K562 (cell line): ENCODE measurements around the gene KLB. TPM values are rescaled to one million over a fixed set of nuclear protein-coding genes. Genes with fewer than 3 reads are reported as not detected.
A peak's percentile ranks its signal among the peaks of the same experiment; 100 is the strongest.

ENCODE experiments used
- CC2D1A ChIP-seq: fragments of 450-650 bp; IDR thresholded peaks from 2 replicates; pipeline ENCODE4 v1.6.1; 2017; ENCODE audit warnings: mild to moderate bottlenecking
- DDX20 ChIP-seq: fragments of 450-650 bp; IDR thresholded peaks from 2 replicates; pipeline ENCODE4 v1.6.1; 2016; ENCODE audit warnings: missing genetic modification characterization, low read depth, mild to moderate bottlenecking, missing compliant biosample characterization, moderate library complexity
- ERF ChIP-seq: fragments of 450-650 bp; formaldehyde crosslinking; IDR thresholded peaks from 2 replicates; pipeline ENCODE4 v1.4.0; 2020; ENCODE audit warnings: mild to moderate bottlenecking, mixed read lengths
- KDM1A ChIP-seq, 2 experiments: fragments of 450-650 bp; IDR thresholded peaks; 2 replicates each; pipeline ENCODE4 v1.6.1; 2016; ENCODE audit warnings: mild to moderate bottlenecking in 2 of 2
- MAFK ChIP-seq: IDR thresholded peaks from 2 replicates; pipeline ENCODE4 v1.6.1; 2011; ENCODE audit warnings: low read length, improper control_type of control experiment
- MEF2D ChIP-seq: conservative IDR thresholded peaks from 2 replicates; pipeline ENCODE4 v1.6.1; 2016; ENCODE audit warnings: low read depth, missing genetic modification characterization, missing compliant biosample characterization
- RBBP5 ChIP-seq: fragments of 200-600 bp; sonication (generic); IDR thresholded peaks from 2 replicates; pipeline ENCODE4 v1.6.1; 2012; ENCODE audit warnings: borderline replicate concordance, mild to moderate bottlenecking, low read length, control low read depth, inconsistent platforms; ENCODE audit not compliant: insufficient read depth, poor library complexity, severe bottlenecking
- RFX5 ChIP-seq: IDR thresholded peaks from 2 replicates; pipeline ENCODE4 v1.6.1; 2011; ENCODE audit warnings: low read depth, mild to moderate bottlenecking, improper control_type of control experiment, low read length
- SMAD1 ChIP-seq: fragments of 150-350 bp; IDR thresholded peaks from 2 replicates; pipeline ENCODE4 v1.6.1; 2014; ENCODE audit warnings: low read length, low read depth; ENCODE audit not compliant: partially characterized antibody
- TCFL5 ChIP-seq: fragments of 250-450 bp; sonication (Bioruptor Pico); conservative IDR thresholded peaks from 2 replicates; pipeline ENCODE4 v1.6.1; 2021; ENCODE audit warnings: mild to moderate bottlenecking, moderate library complexity, matching md5 sums
- polyA plus RNA-seq, 8 experiments: library from polyadenylated mRNA; depleted of rRNA in 4 of 8; stranded (reverse) in 5 of 8; unstranded in 3 of 8; fragments of >200 nt; fragmentation: Nextera tagmentation in 2 of 8; fragmentation: Illumina TruSeq in 1 of 8; extraction: Ambion mirVana in 2 of 8; extraction: Trizol in 1 of 8; gene quantifications; 2 replicates each; pipeline versions ENCODE4 v1.2.1 to v1.2.3, GENCODE V29; 2011 to 2014; ENCODE audit warnings: inconsistent platforms in 1 of 8, missing spikeins in 1 of 8
- total RNA-seq, 7 experiments: library from RNA; depleted of rRNA in 6 of 7; stranded (reverse); fragments of >200 nt in 6 of 7; fragmentation: Illumina TruSeq in 2 of 7; extraction: Trizol in 2 of 7; gene quantifications; 2 replicates each; pipeline versions ENCODE4 v1.2.1 to v1.2.3, GENCODE V29; 2011 to 2021; ENCODE audit warnings: low replicate concordance in 1 of 7
- TF ChIP-seq, protein P1 (sequence below): fragments of 200-800 bp; sonication (Bioruptor generic); IDR thresholded peaks from 2 replicates; pipeline ENCODE4 v1.6.1; 2017; ENCODE audit warnings: missing genetic modification characterization, missing compliant biosample characterization
- TF ChIP-seq, protein P2 (sequence below): fragments of 200-800 bp; sonication (Bioruptor generic); IDR thresholded peaks from 2 replicates; pipeline ENCODE4 v1.6.1; 2017; ENCODE audit warnings: missing genetic modification characterization, missing compliant biosample characterization
- TF ChIP-seq, protein P3 (sequence below): fragments of 250-450 bp; sonication (Bioruptor Pico); IDR thresholded peaks from 2 replicates; pipeline ENCODE4 v1.8.0; 2022; ENCODE audit warnings: moderate library complexity, mild to moderate bottlenecking, inconsistent platforms
- TF ChIP-seq, protein P4 (sequence below): sonication (generic); formaldehyde crosslinking; IDR thresholded peaks from 2 replicates; pipeline ENCODE4 v1.8.0; 2022; ENCODE audit warnings: missing genetic modification reagents, mild to moderate bottlenecking, moderate library complexity, borderline replicate concordance
- TF ChIP-seq, protein P5 (sequence below), 3 experiments: fragments of 200-800 bp in 1 of 3; fragments of 250-450 bp in 1 of 3; fragments of 450-650 bp in 1 of 3; sonication (Bioruptor Pico) in 1 of 3; sonication (Bioruptor generic) in 1 of 3; formaldehyde crosslinking in 1 of 3; IDR thresholded peaks; 2 replicates each; pipeline versions ENCODE4 v1.6.1 to v1.8.0; 2016 to 2022; ENCODE audit warnings: mild to moderate bottlenecking in 2 of 3, missing genetic modification characterization in 2 of 3, missing compliant biosample characterization in 1 of 3, moderate library complexity in 1 of 3
- TF ChIP-seq, protein P6 (sequence below), 2 experiments: fragments of 450-650 bp; conservative IDR thresholded peaks; 2 replicates each; pipeline ENCODE4 v1.6.1; 2017; ENCODE audit warnings: mild to moderate bottlenecking in 2 of 2, moderate library complexity in 2 of 2

Gene KLB
- total and polyA plus RNA-seq, 9 of the 15 experiments (the other 6 are each of a cell fraction or from before 2014, with no cell fraction given) = 0.04 to 0.13 TPM; not detected in 7

DNA sequence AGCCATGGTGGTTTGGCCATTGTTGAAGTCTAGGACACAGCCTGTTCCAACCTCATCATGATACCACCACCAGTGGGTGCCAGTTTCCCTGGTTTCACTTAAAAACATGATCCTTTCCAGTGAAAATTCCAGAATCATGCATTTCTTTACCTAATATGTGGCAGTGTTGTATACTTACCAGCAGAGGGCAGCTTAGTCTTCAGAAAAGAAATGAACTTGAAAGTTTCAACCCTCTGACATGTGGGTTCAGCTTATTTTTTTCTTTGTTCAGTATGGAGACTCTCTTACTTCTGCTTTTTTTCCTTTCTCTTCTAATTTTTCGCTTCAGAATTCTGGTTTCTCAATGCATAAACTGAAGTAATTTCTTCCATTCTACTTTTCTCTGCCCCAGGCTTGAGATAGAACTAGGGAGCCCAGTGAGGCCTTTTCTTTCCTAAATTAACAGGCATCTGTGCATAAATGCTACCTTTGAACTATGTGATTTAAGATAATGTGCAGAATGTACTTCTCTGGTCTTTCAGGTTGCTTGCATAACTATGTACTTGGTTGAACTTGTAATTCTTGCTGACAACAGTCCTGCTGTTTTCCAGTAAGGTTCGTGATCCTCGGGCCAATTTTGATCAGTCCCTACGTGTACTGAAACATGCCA lies 62.8 kb downstream of the KLB start (continued):
- TF ChIP-seq, protein P1, sequence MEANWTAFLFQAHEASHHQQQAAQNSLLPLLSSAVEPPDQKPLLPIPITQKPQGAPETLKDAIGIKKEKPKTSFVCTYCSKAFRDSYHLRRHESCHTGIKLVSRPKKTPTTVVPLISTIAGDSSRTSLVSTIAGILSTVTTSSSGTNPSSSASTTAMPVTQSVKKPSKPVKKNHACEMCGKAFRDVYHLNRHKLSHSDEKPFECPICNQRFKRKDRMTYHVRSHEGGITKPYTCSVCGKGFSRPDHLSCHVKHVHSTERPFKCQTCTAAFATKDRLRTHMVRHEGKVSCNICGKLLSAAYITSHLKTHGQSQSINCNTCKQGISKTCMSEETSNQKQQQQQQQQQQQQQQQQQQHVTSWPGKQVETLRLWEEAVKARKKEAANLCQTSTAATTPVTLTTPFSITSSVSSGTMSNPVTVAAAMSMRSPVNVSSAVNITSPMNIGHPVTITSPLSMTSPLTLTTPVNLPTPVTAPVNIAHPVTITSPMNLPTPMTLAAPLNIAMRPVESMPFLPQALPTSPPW (CRISPR knock-in tag) = peak; percentile 26; the same call in 1 of the 2 replicates
- TF ChIP-seq MAFK (peak; percentile 20; the same call in 1 of the 2 replicates), ERF (CRISPR knock-in tag) (no peak), SMAD1 (no peak), RBBP5 (no peak), MEF2D (no peak), CC2D1A (peak; percentile 57), RFX5 (no peak), TCFL5 (CRISPR knock-in tag) (no peak), DDX20 (no peak), KDM1A (IDR thresholded peaks at IDR 0.05) (no peak)
- TF ChIP-seq, protein P2, sequence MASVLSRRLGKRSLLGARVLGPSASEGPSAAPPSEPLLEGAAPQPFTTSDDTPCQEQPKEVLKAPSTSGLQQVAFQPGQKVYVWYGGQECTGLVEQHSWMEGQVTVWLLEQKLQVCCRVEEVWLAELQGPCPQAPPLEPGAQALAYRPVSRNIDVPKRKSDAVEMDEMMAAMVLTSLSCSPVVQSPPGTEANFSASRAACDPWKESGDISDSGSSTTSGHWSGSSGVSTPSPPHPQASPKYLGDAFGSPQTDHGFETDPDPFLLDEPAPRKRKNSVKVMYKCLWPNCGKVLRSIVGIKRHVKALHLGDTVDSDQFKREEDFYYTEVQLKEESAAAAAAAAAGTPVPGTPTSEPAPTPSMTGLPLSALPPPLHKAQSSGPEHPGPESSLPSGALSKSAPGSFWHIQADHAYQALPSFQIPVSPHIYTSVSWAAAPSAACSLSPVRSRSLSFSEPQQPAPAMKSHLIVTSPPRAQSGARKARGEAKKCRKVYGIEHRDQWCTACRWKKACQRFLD (CRISPR knock-in tag) = no peak
- TF ChIP-seq, protein P3, sequence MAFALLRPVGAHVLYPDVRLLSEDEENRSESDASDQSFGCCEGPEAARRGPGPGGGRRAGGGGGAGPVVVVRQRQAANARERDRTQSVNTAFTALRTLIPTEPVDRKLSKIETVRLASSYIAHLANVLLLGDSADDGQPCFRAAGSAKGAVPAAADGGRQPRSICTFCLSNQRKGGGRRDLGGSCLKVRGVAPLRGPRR (CRISPR knock-in tag) = 0 out of 2 replicates have a peak, but pooled peaks have one; percentile 21
- TF ChIP-seq, protein P4, sequence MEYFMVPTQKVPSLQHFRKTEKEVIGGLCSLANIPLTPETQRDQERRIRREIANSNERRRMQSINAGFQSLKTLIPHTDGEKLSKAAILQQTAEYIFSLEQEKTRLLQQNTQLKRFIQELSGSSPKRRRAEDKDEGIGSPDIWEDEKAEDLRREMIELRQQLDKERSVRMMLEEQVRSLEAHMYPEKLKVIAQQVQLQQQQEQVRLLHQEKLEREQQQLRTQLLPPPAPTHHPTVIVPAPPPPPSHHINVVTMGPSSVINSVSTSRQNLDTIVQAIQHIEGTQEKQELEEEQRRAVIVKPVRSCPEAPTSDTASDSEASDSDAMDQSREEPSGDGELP (CRISPR knock-in tag) = no peak
- TF ChIP-seq, protein P5, sequence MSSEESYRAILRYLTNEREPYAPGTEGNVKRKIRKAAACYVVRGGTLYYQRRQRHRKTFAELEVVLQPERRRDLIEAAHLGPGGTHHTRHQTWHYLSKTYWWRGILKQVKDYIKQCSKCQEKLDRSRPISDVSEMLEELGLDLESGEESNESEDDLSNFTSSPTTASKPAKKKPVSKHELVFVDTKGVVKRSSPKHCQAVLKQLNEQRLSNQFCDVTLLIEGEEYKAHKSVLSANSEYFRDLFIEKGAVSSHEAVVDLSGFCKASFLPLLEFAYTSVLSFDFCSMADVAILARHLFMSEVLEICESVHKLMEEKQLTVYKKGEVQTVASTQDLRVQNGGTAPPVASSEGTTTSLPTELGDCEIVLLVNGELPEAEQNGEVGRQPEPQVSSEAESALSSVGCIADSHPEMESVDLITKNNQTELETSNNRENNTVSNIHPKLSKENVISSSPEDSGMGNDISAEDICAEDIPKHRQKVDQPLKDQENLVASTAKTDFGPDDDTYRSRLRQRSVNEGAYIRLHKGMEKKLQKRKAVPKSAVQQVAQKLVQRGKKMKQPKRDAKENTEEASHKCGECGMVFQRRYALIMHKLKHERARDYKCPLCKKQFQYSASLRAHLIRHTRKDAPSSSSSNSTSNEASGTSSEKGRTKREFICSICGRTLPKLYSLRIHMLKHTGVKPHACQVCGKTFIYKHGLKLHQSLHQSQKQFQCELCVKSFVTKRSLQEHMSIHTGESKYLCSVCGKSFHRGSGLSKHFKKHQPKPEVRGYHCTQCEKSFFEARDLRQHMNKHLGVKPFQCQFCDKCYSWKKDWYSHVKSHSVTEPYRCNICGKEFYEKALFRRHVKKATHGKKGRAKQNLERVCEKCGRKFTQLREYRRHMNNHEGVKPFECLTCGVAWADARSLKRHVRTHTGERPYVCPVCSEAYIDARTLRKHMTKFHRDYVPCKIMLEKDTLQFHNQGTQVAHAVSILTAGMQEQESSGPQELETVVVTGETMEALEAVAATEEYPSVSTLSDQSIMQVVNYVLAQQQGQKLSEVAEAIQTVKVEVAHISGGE (CRISPR knock-in tag; IDR thresholded peaks at IDR 0.05) = no peak
- TF ChIP-seq, protein P6, sequence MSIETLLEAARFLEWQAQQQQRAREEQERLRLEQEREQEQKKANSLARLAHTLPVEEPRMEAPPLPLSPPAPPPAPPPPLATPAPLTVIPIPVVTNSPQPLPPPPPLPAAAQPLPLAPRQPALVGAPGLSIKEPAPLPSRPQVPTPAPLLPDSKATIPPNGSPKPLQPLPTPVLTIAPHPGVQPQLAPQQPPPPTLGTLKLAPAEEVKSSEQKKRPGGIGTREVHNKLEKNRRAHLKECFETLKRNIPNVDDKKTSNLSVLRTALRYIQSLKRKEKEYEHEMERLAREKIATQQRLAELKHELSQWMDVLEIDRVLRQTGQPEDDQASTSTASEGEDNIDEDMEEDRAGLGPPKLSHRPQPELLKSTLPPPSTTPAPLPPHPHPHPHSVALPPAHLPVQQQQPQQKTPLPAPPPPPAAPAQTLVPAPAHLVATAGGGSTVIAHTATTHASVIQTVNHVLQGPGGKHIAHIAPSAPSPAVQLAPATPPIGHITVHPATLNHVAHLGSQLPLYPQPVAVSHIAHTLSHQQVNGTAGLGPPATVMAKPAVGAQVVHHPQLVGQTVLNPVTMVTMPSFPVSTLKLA (conservative IDR thresholded peaks at IDR 0.05) = peak in 1 of 2 experiments; percentile 48; a peak in 2 of 4 replicates
